Peyer's patch (tissue), 4 donors: ENCODE measurements around the gene CDX1.

ENCODE experiments used
- CTCF ChIP-seq, 6 experiments: fragments of 450-650 bp in 4 of 6; fragments of 200-600 bp in 2 of 6; sonication (generic) in 1 of 6; IDR thresholded peaks; one replicate each; pipeline ENCODE4 v1.5.1; 2017 to 2019; ENCODE audit warnings: antibody characterized with exemption in 6 of 6, mild to moderate bottlenecking in 3 of 6, moderate library complexity in 1 of 6
- POLR2A ChIP-seq, 2 donors: fragments of 450-650 bp; IDR thresholded peaks; one replicate each; pipeline ENCODE4 v1.5.1; 2017; ENCODE audit warnings: antibody characterized with exemption in 2 of 2, mild to moderate bottlenecking in 2 of 2, moderate library complexity in 2 of 2

- TF ChIP-seq POLR2A (IDR thresholded peaks at IDR 0.05) (peak; percentile 48 to 54), CTCF (IDR thresholded peaks at IDR 0.05) (no peak)
Measured at GRCh38 chr5:150168864-150169263, 2.3 kb downstream of the CDX1 start.
